HG03442 (cell line): Measurements from ENCODE around the gene CENPH.
"Not testable (repeated sequence)": the region's sequence is repeated elsewhere in the genome, so short reads cannot be mapped to it uniquely, and the experiment has no call there.

Experiments
- ATAC-seq: cut with Tn5 transposase; IDR thresholded peaks from one replicate; pipeline ENCODE4 v1.9.1; 2021; ENCODE audit warnings: mild to moderate bottlenecking, moderate library complexity; ENCODE audit not compliant: unreplicated experiment

CENPH gene, protein sequence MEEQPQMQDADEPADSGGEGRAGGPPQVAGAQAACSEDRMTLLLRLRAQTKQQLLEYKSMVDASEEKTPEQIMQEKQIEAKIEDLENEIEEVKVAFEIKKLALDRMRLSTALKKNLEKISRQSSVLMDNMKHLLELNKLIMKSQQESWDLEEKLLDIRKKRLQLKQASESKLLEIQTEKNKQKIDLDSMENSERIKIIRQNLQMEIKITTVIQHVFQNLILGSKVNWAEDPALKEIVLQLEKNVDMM

DNA sequence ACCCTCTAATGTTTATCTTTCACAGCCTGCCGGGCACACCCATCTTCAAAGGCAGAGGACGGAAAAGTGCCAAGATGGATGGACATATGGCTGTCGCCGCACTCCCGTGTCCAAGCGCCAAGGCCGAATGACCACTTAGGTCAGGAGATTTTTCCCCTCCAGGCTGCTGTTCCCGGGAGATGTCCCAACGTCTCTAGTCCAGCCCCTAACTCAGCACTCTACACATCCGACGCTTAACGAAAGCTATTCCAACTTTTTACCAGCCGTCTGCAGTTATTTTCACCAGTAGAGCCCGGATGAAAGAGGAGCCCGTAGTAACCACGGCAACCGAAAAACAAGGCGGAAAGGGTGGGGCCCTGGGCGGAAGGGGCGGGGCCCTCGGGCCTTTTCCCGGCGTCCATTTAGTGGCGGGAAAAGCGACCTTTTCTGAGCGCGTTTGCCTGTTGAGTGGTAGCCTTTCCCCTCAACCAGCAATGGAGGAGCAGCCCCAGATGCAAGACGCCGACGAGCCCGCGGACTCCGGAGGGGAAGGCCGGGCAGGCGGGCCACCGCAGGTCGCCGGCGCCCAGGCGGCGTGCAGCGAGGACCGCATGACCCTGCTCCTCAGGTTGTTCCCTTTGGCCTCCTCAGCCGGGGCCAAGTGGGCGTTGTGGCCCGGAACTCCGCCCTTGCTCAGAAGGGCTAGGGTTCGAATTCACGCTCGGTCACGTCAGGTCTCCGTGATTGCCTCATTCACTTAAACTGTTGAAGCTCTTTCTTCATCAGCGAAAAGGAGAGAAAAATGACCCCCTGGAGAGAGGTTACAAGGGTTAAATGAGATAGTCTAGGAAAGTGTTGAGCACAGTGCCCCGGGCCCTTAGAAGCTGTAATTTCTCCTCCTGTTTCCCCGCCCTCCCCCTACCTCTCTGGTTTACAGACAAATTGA is at the start of gene CENPH:
Gene CENPH, plus strand, starts transcription at position 422 of the 925 bp plus-strand sequence. Its CDS starts 52 bp downstream, at position 474.
- ATAC-seq: peak; percentile 91

DNA sequence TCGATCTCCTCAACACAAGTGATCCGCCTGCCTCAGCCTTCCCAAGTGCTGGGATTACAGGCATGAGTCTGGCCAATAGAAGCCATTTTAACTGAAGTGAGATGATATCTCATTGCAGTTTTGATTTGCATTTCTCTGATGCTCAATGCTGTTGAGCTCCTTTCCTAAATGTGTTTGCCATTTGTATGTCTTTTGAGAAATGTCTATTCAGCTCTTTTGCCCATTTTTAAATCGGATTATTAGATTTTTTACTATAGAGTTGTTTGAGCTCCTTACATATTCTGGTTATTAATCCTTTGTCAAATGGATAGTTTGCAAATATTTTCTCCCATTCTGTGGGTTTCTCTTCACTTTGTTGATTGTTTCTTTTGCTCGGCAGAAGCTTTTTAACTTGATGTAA is 49.1 kb upstream of the CENPH start:
- not testable (repeated sequence) for ATAC-seq

GRCh38 chr5:69140827-69141226 is 48.6 kb upstream of the CENPH start:
- ATAC-seq: no peak

GRCh38 chr5:69148576-69148975 is 40.8 kb upstream of the CENPH start:
- not testable (repeated sequence) for ATAC-seq

DNA sequence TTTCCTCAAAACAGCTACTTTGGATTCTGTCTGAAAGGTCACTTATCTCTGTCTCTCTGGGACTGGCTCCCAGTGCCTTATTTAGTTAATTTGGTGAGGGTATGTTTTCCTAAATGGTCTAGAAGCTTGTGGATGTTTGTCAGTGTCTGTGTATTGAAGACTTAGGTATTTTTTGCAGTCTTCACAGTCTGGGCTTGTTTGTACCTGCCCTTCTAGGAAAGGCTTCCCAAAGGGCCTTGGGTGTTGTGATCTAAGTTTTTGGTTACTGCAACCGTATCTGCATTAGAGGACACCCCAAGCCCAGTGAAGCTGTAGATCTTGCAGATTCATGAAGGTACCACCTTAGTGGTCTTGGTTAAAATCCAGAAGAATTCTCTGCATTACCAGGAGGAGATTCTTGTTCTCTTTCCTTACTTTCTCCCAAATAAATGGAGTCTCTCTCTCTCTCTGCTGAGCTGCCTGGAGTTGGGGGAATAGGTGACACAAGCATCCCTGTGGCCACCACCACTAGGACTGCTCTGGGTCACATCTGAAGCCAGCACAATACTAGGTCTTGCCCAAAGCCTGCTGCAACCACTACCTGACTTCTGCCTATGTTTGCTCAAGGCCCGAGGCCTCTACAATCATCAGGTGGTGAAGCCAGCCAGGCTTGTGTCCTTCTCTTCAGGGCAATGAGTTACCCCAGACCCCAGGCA is 40.3 kb upstream of the CENPH start:
- ATAC-seq: no peak

- no peak for ATAC-seq
These were observed 39.7 kb upstream of the CENPH start for GRCh38 chr5:69149676-69150010.

DNA sequence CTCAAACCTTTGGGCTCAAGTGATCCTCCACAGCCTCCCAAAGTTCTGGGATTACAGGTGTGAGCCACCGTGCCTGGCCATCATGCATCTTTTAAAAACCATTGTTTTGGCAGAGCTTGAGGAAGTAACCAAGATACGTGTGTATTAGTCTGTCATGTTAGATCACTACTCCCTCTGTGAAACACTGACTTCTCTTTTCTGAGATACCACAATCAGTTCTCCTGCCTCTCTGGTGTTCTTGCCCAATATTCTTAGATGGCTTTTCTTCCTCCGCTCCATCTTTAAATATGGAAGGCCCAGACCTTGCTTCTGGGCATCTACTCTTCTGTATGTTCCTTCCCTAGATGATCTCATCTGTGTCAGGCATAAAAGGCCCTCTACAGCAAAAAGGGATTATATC is 36.7 kb upstream of the CENPH start:
- no peak for ATAC-seq

GRCh38 chr5:69156456-69156855 is 32.9 kb upstream of the CENPH start:
- ATAC-seq: no peak

DNA sequence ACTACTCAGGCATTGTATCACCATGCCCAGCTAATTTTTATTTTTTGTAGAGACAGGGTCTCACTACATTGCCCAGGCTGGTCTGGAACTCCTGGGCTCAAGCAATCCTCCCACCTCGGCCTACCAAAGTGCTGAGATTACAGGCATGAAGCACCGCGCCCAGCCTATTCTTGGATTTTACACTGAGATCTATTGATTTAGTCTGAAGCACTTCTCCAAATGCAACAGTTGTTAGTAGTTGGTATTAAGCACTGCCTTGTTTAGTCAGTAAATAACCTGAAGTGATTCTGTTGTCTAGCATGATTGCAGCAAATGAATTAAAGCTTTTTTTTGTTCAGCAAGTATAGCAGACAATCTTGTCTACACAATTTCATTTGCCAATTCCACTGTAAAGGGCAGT is 31.3 kb upstream of the CENPH start:
- ATAC-seq: no peak

GRCh38 chr5:69160651-69161050 is 28.7 kb upstream of the CENPH start:
- ATAC-seq: no peak

DNA sequence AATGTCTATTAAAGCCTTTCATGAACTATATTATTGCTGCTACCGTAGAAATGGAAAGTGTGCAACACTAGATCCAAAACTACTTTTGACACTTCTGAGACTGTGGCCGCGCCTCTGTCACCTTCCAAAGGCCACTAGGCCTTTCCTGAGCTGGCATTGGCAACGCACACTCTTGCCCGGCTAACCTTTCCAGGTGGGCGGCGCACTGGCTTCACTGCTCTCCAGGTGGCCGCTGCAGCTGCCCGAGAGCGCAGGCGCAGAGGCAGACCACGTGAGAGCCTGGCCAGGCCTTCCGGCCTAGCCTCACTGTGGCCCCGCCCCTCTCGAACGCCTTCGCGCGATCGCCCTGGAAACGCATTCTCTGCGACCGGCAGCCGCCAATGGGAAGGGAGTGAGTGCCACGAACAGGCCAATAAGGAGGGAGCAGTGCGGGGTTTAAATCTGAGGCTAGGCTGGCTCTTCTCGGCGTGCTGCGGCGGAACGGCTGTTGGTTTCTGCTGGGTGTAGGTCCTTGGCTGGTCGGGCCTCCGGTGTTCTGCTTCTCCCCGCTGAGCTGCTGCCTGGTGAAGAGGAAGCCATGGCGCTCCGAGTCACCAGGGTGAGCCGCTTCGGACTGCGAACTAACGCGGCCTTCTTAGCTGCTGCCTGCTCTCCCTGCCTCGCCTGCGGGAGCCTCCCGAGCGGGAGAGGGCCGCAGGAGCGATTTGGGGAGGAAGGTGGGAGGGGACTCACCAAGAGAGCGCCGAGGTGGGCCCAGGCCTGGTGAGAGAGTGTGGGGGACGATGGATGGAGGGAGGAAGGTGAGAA is 22.5 kb upstream of the CENPH start, which contains the start of gene CCNB1:
Gene CCNB1, plus strand, starts transcription at position 465 of the 807 bp plus-strand sequence. Its CDS starts 113 bp downstream, at position 578.
- ATAC-seq: peak; percentile 99

DNA sequence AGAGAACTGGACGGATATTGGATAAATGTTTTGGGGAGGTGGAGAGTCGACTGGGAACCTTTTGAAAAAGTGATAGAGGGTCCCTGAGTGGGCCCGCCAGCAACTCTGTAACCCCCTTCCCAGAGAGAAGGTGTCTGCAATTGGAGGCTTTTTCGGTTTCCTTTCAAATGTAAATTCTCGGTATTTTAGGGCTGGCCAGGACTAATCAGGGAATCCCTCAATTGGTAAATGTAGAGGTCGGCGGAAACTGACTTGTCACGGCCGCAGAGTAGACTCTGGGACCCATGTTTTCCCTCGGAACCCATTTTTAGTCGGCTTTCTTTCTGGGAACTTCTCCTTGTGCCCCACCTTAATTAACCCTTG is 21.9 kb upstream of the CENPH start:
- no peak for ATAC-seq

DNA sequence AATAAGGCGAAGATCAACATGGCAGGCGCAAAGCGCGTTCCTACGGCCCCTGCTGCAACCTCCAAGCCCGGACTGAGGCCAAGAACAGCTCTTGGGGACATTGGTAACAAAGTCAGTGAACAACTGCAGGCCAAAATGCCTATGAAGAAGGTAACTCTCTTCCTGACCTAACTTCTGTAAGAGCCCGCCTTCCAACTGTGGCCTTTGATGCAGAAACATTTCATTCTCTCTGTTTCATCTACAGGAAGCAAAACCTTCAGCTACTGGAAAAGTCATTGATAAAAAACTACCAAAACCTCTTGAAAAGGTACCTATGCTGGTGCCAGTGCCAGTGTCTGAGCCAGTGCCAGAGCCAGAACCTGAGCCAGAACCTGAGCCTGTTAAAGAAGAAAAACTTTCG is 21.5 kb upstream of the CENPH start:
- no peak for ATAC-seq

DNA sequence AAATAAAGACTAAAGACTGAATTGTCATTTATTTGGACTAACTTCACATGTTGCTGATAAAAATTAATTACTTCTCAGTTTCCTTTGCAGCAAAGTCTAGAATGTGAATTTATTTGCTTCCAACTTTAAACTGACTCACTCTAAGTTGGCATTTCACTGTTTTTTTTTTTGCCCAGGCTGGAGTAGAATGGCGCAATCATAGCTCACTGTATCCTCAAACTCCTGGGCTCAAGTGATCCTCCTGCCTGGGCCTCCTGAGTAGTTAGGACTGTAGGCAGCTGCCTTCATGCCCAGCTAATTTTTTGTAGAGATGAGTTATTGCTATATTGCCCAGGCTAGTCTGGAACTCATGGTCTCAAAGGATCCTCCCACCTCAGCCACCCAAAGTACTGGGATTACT is 18.9 kb upstream of the CENPH start:
- ATAC-seq: no peak

GRCh38 chr5:69170969-69171368 is 18.4 kb upstream of the CENPH start:
- ATAC-seq: no peak

DNA sequence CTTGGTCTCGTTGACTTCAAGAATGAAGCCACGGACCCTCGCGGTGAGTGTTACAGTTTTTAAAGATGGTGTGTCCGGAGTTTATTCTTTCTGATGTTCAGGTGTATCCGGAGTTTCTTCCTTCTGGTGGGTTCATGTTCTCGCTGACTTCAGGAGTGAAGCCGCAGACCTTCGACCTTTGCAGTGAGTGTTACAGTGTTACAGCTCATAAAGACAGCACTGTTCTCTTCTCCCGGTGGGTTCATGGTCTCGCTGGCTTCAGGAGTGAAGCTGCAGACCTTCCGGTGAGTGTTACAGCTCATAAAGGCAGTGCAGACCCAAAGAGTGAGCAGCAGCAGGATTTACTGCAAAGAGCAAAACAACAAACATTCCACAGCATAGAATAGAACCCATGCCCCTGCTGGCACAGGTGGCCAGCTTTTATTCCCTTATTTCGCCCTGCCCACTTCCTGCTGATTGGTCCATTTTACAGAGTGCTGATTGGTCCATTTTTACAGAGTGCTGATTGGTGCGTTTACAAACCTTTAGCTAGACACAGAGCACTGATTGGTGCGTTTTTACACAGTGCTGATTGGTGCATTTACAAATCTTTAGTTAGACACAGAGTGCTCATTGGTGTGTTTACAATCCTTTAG is 7.6 kb upstream of the CENPH start:
- not testable (repeated sequence) for ATAC-seq

GRCh38 chr5:69184621-69185020 is 4.8 kb upstream of the CENPH start:
- no peak for ATAC-seq

- no peak for ATAC-seq
These were observed 2.0 kb upstream of the CENPH start for GRCh38 chr5:69187342-69187741.

GRCh38 chr5:69188811-69189161 is 597 bp upstream of the CENPH start:
- ATAC-seq: no peak

GRCh38 chr5:69202497-69202896 is 13.1 kb downstream of the CENPH start:
- ATAC-seq: no peak
